Endothelial cell of umbilical vein (primary cell): ENCODE measurements around the gene DYRK1B.
"Not testable (repeated sequence)": the region's sequence is repeated elsewhere in the genome, so short reads cannot be mapped to it uniquely, and the experiment has no call there.

Experiments used
- EZH2 ChIP-seq: IDR thresholded peaks from 2 replicates; pipeline ENCODE4 v1.6.1; 2012; ENCODE audit warnings: borderline replicate concordance, low read depth, mild to moderate bottlenecking, moderate library complexity, low read length, inconsistent platforms; ENCODE audit not compliant: severe bottlenecking
- TF ChIP-seq, protein P1 (sequence below), 2 donors: IDR thresholded peaks; 1 replicate in 1 of 2; 2 replicates in 1 of 2; pipeline ENCODE4 v1.5.1; 2011; ENCODE audit warnings: low read length in 2 of 2, mild to moderate bottlenecking in 2 of 2, moderate library complexity in 2 of 2, control low read depth in 1 of 2, inconsistent platforms in 1 of 2, low read depth in 1 of 2; ENCODE audit not compliant: insufficient read depth in 1 of 2; ENCODE audit errors: extremely low read depth in 1 of 2

- TF ChIP-seq, protein P1, sequence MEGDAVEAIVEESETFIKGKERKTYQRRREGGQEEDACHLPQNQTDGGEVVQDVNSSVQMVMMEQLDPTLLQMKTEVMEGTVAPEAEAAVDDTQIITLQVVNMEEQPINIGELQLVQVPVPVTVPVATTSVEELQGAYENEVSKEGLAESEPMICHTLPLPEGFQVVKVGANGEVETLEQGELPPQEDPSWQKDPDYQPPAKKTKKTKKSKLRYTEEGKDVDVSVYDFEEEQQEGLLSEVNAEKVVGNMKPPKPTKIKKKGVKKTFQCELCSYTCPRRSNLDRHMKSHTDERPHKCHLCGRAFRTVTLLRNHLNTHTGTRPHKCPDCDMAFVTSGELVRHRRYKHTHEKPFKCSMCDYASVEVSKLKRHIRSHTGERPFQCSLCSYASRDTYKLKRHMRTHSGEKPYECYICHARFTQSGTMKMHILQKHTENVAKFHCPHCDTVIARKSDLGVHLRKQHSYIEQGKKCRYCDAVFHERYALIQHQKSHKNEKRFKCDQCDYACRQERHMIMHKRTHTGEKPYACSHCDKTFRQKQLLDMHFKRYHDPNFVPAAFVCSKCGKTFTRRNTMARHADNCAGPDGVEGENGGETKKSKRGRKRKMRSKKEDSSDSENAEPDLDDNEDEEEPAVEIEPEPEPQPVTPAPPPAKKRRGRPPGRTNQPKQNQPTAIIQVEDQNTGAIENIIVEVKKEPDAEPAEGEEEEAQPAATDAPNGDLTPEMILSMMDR (IDR thresholded peaks at IDR 0.05; ENCODE audit: extremely low read depth in 1 of 2, insufficient read depth in 1 of 2, low read depth in 1 of 2, low read length in 2 of 2), result not testable (repeated sequence)
- TF ChIP-seq EZH2, result not testable (repeated sequence)
Measured at GRCh38 chr19:39878866-39879265, 44.9 kb upstream of the DYRK1B start.
